GM19463 (cell line): ENCODE results near the gene COL6A3.

ENCODE experiments used
- ATAC-seq: cut with Tn5 transposase; IDR thresholded peaks from one replicate; pipeline ENCODE4 v1.9.1; 2021; ENCODE audit warnings: mild to moderate bottlenecking, moderate library complexity; ENCODE audit not compliant: unreplicated experiment

Gene COL6A3

DNA sequence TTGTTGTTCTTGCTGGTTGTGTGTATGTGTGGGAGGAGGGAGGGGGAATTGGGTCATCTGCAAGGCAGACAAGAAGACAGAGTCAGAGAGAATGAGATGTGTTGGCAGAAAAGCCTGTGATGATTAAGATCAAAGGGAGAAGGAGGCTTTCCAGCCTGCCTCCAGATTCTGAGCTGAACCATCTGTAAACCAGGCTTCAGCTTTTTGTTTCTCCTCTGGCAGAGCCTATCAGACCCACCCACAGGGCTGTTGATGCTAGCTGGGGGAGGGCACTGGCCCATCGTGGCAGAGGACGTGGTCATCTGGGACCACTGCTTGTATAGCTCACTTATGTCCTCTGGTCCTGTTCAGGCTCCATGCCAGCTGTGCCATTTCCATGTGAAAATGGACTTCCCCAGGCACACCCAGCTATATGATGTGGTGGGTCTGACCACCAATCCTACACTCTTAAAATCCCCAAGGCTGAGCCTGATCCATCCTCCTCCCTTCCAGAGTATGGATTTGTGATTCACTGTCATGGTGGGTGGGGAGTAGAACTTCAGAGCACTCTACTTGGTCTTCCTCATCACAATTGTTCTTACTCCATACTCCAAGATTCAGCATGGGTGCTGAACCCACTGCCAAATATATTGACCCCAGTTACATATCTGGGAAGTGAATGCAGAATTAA lies 27.8 kb upstream of the COL6A3 start:
- ATAC-seq, result no peak

DNA sequence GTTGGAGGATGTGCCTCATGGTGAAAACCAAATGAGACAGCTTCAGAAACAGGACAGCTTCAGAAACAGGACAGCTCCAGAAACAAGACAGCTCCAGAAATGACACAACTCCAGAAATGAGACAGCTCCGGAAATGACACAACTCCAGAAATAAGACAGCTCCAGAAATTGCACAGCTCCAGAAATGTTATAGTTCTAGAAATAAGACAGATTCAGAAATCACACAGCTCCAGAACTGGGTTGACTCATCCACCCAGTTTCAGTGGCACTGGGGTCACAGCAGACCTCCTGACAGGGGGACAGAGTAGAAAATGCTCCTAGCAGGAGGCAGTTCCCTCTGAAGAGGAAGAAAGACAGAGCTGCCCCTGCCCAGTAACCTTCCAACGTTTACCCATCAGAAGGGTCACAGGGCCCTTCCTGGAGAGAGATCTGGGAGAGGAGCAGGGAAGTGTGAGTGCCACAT lies 26.9 kb upstream of the COL6A3 start:
- ATAC-seq, result no peak

DNA sequence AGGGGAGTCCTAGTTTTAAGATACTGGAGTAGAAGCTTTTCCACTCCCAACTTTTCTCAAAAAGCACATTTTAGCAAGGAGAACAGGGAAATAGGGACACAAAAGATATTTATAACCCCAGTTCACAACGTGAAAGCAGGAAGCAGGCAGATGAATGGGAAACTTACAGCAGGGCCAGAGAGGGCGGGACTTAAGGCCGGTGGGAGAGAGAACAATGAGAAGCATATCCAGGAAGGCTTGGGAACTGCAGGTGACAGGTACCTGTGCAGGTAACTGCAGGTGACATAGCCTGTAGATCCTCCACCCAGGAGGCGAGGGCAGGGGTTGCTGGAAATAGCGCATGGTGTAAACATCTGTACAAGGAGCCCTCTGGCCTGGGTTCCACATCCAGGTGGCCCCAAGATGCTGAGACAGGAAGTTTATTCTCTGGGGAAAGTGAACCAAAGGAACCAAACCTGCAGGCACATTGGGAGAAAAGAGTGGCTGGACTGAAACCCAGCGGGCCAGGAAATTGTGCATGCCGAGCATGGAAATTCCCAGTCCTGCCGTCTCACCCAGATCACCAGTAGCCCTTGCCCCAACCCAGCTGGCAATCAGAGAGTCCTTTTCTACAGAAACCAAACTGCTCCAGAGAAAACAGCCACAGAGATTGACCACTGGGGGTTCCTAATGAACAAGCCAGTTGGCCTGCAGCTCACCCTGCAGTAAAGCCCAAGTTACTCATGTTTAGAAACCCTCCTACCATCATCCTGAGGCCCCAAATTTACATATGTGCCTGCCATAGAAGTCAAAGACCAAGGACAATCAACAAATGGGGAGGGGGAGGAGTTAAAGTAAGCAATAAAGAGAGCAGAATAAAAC lies 24.3 kb upstream of the COL6A3 start:
- no peak for ATAC-seq

DNA sequence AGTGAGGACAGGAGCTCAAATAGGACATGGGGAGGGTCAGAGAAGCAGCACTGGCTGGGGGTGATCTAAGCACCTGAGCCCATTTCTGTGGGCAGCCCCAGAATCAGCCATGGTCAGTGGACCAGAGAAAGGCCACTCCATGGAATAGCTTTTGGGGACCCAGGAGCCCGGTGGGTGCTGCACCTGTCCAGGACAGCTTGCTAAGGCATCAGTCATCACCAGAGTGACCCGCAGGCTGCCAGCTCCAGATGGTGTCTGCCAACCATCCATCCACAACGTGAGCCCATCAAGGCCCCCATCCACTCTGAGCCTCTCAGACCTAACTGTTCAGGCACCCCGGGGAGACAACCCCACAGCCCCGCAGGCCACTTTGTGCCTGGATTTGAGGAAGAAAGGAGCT lies 23.6 kb upstream of the COL6A3 start:
- no peak for ATAC-seq

DNA sequence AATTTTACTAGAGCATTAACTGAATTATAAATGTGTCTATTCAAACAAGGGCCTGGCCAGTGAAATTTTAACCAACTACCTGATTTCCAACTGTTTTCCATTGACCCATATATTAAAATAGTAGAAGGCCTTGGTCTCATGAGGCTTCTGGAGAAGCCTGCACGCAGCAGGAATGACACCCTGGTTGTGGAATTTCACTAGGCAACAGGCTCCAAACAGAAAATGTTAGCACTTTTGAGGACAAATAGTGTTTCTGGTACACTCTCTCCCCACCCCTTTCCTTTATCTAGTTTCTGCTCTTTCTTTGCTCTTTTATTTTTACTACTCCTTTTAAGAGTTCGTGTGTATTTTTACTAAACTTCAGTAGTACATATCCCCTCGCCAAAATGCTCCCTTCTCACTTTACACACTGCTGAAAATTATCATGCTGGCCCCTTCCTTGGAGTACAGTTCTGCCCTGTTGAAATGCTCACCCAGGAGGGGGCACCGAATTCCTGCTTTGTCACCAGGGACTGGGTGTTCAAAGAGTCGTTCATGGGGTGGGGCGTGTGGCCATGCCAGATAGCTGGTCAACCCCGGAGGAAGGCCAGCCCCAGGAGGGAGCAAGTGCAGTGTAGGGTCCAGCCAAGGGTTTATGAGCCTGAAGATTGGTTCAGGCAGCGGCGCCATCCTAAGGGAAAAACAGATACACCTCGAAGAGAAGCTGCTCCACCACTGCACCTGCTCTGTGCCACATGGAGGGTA lies 22.1 kb upstream of the COL6A3 start:
- no peak for ATAC-seq

DNA sequence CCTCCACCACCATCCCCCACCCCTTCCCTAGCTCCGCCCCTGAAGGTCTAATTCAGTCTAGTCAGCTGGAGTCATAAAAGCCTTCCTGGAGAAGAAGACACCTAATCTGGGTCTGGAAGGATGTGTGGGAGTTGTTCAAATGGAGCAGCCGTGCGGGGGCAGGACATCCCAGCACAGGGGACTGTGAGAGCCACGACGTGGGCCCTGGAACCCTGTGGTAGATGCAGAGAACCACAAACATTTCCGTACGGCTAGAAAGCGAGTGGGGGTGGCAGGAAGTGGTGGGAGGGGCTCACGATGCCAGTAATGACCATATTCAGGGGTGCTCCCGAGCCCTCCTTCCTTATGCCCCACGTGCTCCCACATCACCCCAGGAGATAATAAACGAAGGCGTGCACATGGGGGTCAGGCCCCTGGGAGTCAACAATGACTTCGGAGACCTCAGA lies 20.9 kb upstream of the COL6A3 start:
- ATAC-seq, result no peak

DNA sequence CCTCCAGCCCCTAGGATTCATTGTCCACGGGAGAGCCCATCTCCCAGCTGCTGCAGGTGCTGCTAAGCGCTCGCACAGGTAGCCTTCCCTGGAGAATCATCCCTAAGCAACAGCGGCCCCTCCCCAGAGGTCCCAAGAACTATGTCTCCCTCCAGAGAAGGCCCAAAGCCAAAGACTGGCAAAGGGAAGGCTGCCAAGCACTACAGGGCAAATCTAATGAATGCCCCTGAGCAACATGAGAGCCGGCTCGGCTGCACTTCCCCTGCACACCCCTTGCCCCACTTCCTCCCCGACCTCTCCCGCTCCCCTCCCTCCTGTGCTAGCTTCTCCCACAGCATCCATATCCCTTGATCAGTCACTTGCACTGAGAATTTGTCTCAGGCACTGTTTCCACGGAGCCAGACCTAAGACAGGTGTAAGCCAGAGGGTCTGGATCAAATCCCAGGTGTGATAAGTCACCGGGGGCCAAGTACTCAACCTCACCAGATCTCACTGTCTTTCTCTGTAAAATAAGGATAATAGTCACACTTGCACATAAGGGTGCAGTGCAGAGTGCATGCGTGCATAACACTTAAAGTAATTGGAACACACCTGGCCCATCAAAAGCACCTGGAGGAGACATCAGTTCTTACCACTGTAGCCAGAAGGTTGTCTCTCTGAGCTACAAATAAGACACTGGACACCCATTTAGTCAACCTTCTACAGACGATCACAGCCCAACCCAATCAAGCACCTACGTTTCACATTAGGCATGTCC lies 20.1 kb upstream of the COL6A3 start:
- ATAC-seq, result no peak

DNA sequence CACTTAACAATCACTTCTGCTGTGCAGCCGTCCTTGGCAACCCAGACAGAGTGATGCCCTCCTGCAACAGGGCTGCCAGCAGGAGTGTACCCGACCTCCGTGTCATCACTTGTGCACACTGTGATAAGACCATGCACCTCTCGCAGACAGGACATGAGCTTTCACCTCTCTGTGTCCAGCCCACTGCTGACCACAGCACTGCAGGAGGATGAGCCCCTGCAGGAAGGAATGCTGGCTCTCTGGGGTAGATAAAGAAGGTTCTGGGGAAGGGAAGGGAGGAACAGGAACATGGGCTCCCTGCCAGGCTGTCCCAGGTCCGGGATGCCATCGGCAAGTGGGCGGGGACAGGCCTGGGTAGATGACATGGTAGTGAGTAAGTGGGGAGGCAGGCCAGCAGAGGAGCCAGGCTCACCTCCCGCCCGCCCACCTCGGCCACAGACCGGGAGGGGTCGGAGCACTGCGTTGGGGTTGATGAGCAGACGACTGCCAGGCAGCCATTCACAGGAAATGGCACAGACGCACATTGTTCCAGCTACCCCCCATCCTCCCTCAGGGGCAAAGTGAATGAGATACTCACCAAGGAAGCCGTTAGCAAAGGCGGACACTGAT lies 18.6 kb upstream of the COL6A3 start:
- ATAC-seq, result no peak

DNA sequence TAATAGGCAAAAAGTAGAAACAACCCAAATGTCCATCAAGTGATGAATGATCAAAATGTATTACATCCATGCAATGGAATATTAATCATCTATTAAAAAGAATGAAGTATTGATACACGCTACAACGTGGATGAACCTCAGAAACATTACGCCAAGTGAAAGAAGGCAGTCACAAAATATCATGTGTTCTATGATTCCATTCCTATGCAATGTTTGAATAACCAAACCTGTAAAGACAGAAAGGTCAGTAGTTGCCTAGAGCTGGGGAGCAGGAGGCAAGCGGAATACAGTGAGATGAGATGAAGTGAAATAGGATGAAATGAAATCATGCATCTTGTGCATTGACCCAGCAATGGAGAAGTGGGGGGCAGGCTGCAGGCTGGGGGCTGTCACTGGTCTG lies 17.9 kb upstream of the COL6A3 start:
- no peak for ATAC-seq

DNA sequence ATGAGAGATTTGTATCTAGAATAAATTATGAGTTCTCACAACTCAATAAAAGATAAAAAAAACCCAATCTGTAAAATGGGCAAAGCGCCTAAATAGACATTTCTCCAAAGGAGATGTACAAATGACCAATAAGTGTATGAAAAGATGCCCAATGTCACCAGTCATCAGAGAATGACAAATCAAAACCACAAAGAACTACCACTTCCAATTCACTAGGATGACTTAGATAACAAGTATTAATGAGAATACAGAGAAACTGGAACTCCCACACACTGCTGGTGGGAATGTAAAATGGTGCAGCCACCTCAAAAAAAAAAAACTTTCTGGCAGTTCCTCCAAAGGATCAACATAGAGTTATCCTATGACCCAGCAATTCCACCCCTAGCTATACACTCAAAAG lies 17.4 kb upstream of the COL6A3 start:
- ATAC-seq, result no peak

DNA sequence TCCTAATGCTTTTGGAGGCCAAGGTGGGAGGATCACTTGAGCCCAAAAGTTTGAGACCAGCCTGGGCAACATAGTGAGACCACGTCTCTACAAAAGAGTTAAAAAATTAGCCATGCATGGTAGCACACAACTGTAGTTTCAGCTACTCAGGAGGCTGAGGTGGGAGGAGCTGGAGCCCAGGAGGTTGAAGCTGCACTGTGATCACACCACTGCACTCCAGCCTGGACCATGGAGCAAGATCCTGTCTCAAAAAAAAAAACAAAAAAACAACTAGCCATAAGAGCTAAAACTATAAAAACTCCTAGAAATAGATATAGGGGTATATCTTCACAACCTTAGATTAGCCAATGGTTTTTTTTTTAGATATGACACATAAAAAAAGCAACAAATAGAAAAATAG lies 16.9 kb upstream of the COL6A3 start:
- no peak for ATAC-seq

DNA sequence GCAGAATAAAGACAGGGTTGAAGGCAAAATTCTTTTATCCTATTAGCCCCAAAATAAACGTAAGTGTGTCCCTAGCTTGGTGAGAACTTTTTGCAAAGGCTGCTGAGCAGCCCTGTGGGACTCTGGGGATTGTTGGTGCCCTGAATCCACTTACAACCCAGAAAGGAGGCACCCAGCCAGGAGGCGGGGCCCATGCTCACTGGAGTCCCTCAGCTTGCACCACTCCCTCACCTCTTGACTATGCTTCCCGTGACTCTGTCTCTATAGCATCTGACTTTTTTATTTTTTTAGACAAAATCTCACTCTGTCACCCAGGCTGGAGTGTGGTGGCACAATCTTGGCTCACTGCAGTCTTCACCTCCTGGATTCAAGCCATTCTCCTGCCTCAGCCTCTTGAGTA lies 15.8 kb upstream of the COL6A3 start:
- ATAC-seq, result no peak

DNA sequence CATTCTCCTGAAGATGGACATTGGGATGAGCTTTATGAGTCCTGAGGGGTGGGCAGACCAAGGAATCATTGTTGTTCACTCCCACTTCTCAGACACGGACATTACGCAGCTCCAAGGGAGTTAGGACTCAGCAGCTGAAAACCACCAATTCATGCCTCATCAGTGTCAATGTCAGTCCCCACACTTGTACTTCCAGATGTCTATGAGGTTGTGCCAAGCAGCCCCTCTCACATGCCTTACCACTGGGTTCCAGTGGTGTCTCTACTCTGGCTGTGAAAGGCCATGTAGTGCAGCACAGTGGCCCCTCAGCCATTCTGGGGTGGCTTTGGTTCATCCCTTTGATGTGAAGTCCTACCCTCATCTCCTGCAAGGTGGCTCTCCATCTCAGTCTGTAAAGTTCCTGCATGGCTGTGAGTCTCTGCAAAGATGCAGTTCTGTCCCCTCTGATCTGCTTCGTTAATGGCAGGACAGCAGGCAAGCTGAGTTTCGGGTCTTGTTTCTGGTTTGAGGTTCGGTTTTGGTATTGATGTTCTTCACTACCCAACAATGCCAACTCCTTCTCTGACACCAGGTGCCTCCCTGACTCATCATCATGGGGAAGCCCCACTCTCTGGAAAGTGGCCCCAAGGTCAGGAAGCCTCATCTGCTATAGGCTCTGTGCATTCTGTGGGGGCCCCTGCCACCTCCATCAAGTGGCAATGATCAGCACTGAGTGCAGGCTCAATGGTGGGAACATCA lies 14.0 kb upstream of the COL6A3 start:
- ATAC-seq, result no peak

DNA sequence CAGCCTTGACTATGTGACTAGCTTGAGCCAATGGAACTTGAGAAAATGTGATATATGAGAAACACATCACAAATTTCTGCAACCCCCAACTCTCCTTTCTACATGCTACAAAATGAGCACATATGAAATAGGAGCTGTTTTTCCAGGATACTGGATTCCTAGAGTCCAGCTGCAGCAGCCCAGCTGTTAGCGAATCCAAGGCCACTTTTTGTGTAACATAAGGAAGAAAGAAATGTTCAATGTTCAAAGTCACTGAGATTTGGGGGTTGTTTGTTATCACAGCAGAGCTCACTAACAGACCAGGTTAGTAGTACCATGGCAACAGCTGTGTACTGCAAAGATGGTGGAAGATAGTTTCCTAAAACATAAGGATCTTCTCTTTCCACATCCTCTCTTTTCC lies 12.6 kb upstream of the COL6A3 start:
- no peak for ATAC-seq

DNA sequence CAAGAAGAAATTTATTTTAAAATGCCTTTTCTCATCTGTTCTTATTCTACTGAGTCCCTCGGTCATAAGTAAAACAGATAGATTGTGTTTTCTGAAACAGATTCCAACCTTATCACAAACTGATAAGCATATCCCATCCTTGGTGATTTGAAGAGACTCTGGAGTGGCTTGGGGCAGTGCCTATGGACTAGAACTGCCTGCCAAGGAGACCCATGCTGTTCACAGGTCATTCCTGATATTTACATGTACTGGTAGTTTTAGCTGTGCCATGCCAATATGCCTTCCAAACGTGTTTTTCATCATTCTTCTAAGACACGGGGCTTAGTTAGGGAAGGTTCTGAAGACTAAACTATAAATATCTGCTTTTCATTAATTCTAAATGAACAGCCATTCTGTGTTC lies 11.4 kb upstream of the COL6A3 start:
- ATAC-seq, result no peak

DNA sequence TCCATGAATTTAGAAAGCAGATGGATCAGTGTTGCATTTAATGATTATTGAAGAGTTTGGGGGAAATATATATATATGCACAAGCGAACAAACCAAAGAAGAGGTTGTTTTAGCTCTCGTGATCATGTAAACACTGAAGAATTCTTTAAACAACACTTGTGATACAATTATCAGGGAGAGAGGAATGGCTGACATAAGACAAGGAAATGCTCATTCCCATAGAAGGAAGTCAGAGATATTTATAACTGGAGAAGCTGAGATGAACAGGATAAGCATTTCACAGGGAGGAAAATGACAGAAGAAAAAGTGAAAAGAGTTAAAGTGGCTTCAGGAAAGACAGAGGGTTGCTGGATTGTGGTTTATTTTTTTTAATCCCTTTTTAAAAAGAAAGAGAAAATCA lies 10.6 kb upstream of the COL6A3 start:
- no peak for ATAC-seq

DNA sequence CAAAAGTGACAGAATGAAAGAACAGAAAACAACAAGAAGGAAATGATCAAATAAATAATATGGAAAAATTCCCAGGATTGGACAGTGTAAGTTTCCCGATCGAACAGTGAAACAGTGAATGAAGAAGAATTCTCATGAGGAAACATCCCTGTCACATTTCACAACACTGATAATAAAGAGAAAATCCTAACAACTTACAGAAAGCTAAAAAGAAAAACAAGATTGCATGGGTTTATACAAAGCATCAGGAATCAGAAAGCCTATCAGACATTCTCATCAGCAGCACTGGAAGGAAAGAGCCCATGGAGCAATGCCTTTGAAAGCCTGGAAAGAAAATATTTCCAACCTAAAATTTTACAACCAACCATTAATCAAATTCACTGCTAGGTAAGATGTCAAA lies 9.9 kb upstream of the COL6A3 start:
- ATAC-seq, result no peak

DNA sequence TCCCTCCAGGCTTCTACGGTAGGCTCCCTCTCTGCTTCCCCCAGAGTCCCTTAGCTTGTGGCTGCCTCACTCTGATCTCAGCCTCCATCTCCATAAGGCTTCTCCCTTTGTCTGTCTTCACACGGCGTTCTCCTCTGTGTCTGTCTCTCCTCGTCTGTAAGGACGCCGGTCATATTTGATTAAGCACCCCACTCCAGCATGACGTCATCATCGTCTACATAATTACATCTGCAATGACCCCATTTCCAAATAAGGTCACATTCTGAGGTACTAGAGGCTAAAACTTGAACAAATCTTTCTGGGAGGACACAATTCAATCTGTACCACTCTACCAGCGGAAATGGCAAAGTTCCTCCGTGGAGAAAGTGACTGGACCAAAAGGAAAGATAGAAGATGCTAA lies 8.3 kb upstream of the COL6A3 start:
- no peak for ATAC-seq

DNA sequence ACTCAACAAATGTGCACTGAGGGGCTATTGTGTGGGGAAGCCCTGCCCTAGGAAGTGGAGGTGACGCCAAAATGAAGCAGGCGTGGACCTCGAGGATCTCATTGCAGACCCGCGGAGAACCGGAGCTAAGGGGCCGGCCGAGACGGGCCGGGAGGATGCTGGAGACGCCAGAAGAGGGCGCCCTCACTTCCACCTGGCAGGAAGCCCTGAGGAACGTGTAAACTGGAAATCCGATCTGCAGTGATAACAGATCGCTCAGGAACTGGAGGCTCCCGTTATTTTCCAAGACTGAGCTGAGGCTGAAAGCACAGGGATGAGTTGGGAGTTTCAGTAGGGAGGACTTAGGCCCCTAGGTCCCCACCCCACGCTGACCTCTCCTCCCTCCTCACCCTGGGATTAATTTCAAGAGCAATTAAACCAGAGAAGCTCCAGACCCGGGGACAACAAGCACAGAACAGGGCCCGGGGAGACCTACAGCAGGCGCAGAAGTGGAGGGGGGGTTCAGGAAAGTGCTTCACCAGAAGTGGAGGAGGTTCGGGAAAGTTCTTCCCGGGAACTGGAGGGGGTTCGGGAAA lies 7.7 kb upstream of the COL6A3 start:
- no peak for ATAC-seq

DNA sequence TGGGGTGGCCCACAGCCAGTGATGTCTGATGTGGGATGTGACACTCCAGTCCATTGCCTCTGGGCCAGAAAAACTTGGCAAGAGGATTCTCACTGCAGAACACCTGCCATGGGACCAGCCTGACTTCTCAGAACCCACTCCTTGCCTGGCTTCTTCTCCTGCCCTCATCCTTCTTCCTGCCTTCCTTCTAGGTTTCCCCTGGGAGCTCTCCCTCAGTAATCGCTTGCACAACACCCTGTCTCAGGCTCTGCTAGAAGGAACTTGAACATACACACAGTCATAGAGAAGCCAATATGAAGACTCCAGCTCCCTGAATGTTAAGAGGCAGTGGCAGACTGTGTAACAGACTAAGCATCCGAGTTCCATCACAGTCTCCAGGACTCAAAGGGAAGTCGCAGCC lies 4.3 kb upstream of the COL6A3 start:
- ATAC-seq, result no peak
